K562 (cell line): ENCODE measurements around the gene ID2. TPM values are rescaled to one million over a fixed set of nuclear protein-coding genes. Genes with fewer than 3 reads are reported as not detected.

Source experiments
- CXXC5 ChIP-seq: fragments of 250-450 bp; sonication (Bioruptor Pico); IDR thresholded peaks from 2 replicates; pipeline ENCODE4 v1.8.0; 2022; ENCODE audit warnings: inconsistent platforms, mild to moderate bottlenecking, moderate library complexity
- ESRRA ChIP-seq: fragments of 450-650 bp; IDR thresholded peaks from 2 replicates; pipeline ENCODE4 v1.6.1; 2014; ENCODE audit warnings: low read depth, mild to moderate bottlenecking, moderate library complexity, borderline replicate concordance
- HDAC6 ChIP-seq: IDR thresholded peaks from 2 replicates; pipeline ENCODE4 v1.6.1; 2012; ENCODE audit warnings: low read depth, mild to moderate bottlenecking, control low read depth, inconsistent platforms, low read length, moderate library complexity
- NCOA2 ChIP-seq, 2 experiments: fragments of 450-650 bp; IDR thresholded peaks; 2 replicates each; pipeline ENCODE4 v1.6.1; 2018; ENCODE audit warnings: mild to moderate bottlenecking in 2 of 2, moderate library complexity in 1 of 2; ENCODE audit not compliant: partially characterized antibody in 2 of 2
- RBM39 ChIP-seq: fragments of 200-400 bp; formaldehyde crosslinking; optimal IDR thresholded peaks from 2 replicates; pipeline ENCODE3; 2018; ENCODE audit warnings: low read depth, low read length
- STAT6 ChIP-seq: sonication (generic); formaldehyde crosslinking; IDR thresholded peaks from 2 replicates; pipeline ENCODE4 v1.8.1; 2023; ENCODE audit warnings: mild to moderate bottlenecking, missing genetic modification reagents
- TRIM28 ChIP-seq: fragments of 450-650 bp; IDR thresholded peaks from 2 replicates; pipeline ENCODE4 v1.6.1; 2017
- ZBTB34 ChIP-seq: fragments of 250-450 bp; sonication (Bioruptor Pico); IDR thresholded peaks from 2 replicates; pipeline ENCODE4 v1.8.0; 2021; ENCODE audit warnings: mild to moderate bottlenecking, moderate library complexity
- ZFP91 ChIP-seq: sonication (generic); formaldehyde crosslinking; IDR thresholded peaks from 2 replicates; pipeline ENCODE4 v1.8.0; 2022; ENCODE audit warnings: mild to moderate bottlenecking, missing genetic modification reagents
- ZNF175 ChIP-seq: fragments of 200-800 bp; sonication (Bioruptor generic); IDR thresholded peaks from 2 replicates; pipeline ENCODE4 v1.6.1; 2016; ENCODE audit warnings: low read depth, mild to moderate bottlenecking, missing genetic modification characterization, missing compliant biosample characterization
- polyA plus RNA-seq, 8 experiments: library from polyadenylated mRNA; depleted of rRNA in 4 of 8; stranded (reverse) in 5 of 8; unstranded in 3 of 8; fragments of >200 nt; fragmentation: Nextera tagmentation in 2 of 8; fragmentation: Illumina TruSeq in 1 of 8; extraction: Ambion mirVana in 2 of 8; extraction: Trizol in 1 of 8; gene quantifications; 2 replicates each; pipeline versions ENCODE4 v1.2.1 to v1.2.3, GENCODE V29; 2011 to 2014; ENCODE audit warnings: inconsistent platforms in 1 of 8, missing spikeins in 1 of 8
- total RNA-seq, 7 experiments: library from RNA; depleted of rRNA in 6 of 7; stranded (reverse); fragments of >200 nt in 6 of 7; fragmentation: Illumina TruSeq in 2 of 7; extraction: Trizol in 2 of 7; gene quantifications; 2 replicates each; pipeline versions ENCODE4 v1.2.1 to v1.2.3, GENCODE V29; 2011 to 2021; ENCODE audit warnings: low replicate concordance in 1 of 7
- TF ChIP-seq, protein P1 (sequence below): fragments of 150-350 bp; conservative IDR thresholded peaks from 2 replicates; pipeline ENCODE4 v1.6.1; 2014; ENCODE audit warnings: low read length
- TF ChIP-seq, protein P2 (sequence below): sonication (generic); formaldehyde crosslinking; IDR thresholded peaks from 2 replicates; pipeline ENCODE4 v1.8.0; 2022; ENCODE audit warnings: mild to moderate bottlenecking, missing genetic modification reagents, borderline replicate concordance
- TF ChIP-seq, protein P3 (sequence below): sonication (generic); formaldehyde crosslinking; IDR thresholded peaks from 2 replicates; pipeline ENCODE4 v1.8.1; 2022; ENCODE audit warnings: missing genetic modification reagents

Gene ID2
- total and polyA plus RNA-seq, 9 of the 15 experiments (the other 6 are each of a cell fraction or from before 2014, with no cell fraction given), result 8.0 to 35.7 (median 16.6) TPM

GRCh38 chr2:8684878-8685696 is 3.2 kb downstream of the ID2 start (continued):
- TF ChIP-seq, protein P1, sequence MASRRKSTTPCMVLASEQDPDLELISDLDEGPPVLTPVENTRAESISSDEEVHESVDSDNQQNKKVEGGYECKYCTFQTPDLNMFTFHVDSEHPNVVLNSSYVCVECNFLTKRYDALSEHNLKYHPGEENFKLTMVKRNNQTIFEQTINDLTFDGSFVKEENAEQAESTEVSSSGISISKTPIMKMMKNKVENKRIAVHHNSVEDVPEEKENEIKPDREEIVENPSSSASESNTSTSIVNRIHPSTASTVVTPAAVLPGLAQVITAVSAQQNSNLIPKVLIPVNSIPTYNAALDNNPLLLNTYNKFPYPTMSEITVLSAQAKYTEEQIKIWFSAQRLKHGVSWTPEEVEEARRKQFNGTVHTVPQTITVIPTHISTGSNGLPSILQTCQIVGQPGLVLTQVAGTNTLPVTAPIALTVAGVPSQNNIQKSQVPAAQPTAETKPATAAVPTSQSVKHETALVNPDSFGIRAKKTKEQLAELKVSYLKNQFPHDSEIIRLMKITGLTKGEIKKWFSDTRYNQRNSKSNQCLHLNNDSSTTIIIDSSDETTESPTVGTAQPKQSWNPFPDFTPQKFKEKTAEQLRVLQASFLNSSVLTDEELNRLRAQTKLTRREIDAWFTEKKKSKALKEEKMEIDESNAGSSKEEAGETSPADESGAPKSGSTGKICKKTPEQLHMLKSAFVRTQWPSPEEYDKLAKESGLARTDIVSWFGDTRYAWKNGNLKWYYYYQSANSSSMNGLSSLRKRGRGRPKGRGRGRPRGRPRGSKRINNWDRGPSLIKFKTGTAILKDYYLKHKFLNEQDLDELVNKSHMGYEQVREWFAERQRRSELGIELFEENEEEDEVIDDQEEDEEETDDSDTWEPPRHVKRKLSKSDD, result no peak
- TF ChIP-seq RBM39 (no peak), CXXC5 (CRISPR knock-in tag) (no peak; the same call in 1 of the 2 replicates), ZBTB34 (CRISPR knock-in tag) (no peak), STAT6 (CRISPR knock-in tag) (no peak), ESRRA (no peak), ZNF175 (CRISPR knock-in tag) (no peak), NCOA2 (IDR thresholded peaks at IDR 0.05; ENCODE audit: partially characterized antibody in 2 of 2) (no peak), TRIM28 (no peak), HDAC6 (no peak), ZFP91 (no peak)
- TF ChIP-seq, protein P2, sequence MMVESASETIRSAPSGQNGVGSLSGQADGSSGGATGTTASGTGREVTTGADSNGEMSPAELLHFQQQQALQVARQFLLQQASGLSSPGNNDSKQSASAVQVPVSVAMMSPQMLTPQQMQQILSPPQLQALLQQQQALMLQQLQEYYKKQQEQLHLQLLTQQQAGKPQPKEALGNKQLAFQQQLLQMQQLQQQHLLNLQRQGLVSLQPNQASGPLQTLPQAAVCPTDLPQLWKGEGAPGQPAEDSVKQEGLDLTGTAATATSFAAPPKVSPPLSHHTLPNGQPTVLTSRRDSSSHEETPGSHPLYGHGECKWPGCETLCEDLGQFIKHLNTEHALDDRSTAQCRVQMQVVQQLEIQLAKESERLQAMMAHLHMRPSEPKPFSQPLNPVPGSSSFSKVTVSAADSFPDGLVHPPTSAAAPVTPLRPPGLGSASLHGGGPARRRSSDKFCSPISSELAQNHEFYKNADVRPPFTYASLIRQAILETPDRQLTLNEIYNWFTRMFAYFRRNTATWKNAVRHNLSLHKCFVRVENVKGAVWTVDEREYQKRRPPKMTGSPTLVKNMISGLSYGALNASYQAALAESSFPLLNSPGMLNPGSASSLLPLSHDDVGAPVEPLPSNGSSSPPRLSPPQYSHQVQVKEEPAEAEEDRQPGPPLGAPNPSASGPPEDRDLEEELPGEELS, result no peak
- TF ChIP-seq, protein P3, sequence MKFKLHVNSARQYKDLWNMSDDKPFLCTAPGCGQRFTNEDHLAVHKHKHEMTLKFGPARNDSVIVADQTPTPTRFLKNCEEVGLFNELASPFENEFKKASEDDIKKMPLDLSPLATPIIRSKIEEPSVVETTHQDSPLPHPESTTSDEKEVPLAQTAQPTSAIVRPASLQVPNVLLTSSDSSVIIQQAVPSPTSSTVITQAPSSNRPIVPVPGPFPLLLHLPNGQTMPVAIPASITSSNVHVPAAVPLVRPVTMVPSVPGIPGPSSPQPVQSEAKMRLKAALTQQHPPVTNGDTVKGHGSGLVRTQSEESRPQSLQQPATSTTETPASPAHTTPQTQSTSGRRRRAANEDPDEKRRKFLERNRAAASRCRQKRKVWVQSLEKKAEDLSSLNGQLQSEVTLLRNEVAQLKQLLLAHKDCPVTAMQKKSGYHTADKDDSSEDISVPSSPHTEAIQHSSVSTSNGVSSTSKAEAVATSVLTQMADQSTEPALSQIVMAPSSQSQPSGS (CRISPR knock-in tag), result no peak
